ENCODE measurements around the gene CXCL12. TPM values are rescaled to one million over a fixed set of nuclear protein-coding genes. Genes with fewer than 3 reads are reported as not detected.
A peak's percentile ranks its signal among the peaks of the same experiment; 100 is the strongest.

The CXCL12 gene
- total and polyA plus RNA-seq, 5 donors: 102 to 154 (median 114) TPM

- intact Hi-C loops (cut with DNase I): loop anchor here in 1 of 4 donors (10.0 kb wide), 1 partner anchor 471 kb away; no protein-coding TSS in a partner anchor
- no peak for ATAC-seq
- 98% methylated on average over 5 of the region's 5 CpGs for WGBS
Measured at GRCh38 chr10:44393834-44394547, 9.1 kb upstream of the CXCL12 start.

GRCh38 chr10:44393051-44393630 lies 8.2 kb upstream of the CXCL12 start:
- H3K27ac ChIP-seq (ENCODE audit: low read length): no peak overlapping the region
- ATAC-seq (no peak), DNase-seq (no peak)
- no peak overlapping the region for H3K4me3 ChIP-seq (ENCODE audit: low read length)
- intact Hi-C loops (cut with DNase I): loop anchor here in 1 of 4 donors (10.0 kb wide), 1 partner anchor 472 kb away; no protein-coding TSS in a partner anchor
- no peaks in the 10 kb centered on the region for H3K9me3 ChIP-seq (ENCODE audit: control insufficient read depth, low read length)
- 78% methylated on average over 7 of the region's 7 CpGs for WGBS
- H3K27me3 ChIP-seq (ENCODE audit: control insufficient read depth, insufficient read depth): no peaks in the 10 kb centered on the region
- no peaks in the 10 kb centered on the region for H3K4me1 ChIP-seq (ENCODE audit: control insufficient read depth, insufficient read depth, low read length)

More at GRCh38 chr10:44393834-44394547, 9.1 kb upstream of the CXCL12 start:
- no peaks in the 10 kb centered on the region for H3K9me3 ChIP-seq (ENCODE audit: control insufficient read depth, low read length)
- H3K4me1 ChIP-seq (ENCODE audit: control insufficient read depth, insufficient read depth, low read length): no peaks in the 10 kb centered on the region
- no peak overlapping the region for H3K27ac ChIP-seq (ENCODE audit: low read length)
- no peak overlapping the region for H3K4me3 ChIP-seq (ENCODE audit: low read length)
- peak in 1 of 3 donors; percentile 38 for DNase-seq
- no peaks in the 10 kb centered on the region for H3K27me3 ChIP-seq (ENCODE audit: control insufficient read depth, insufficient read depth)

GRCh38 chr10:44392420-44392819 lies 7.5 kb upstream of the CXCL12 start:
- WGBS: 97% methylated on average over 3 of the region's 3 CpGs
- Histone ChIP-seq H3K9me3 (ENCODE audit: control insufficient read depth, low read length) (no peaks in the 10 kb centered on the region), H3K4me3 (ENCODE audit: low read length) (no peak overlapping the region), H3K27me3 (ENCODE audit: control insufficient read depth, insufficient read depth) (no peaks in the 10 kb centered on the region), H3K27ac (ENCODE audit: low read length) (no peak overlapping the region), H3K4me1 (ENCODE audit: control insufficient read depth, insufficient read depth, low read length) (no peaks in the 10 kb centered on the region)
- ATAC-seq (no peak), DNase-seq (no peak)
- intact Hi-C loops (cut with DNase I): loop anchor here in 1 of 4 donors (10.0 kb wide), 1 partner anchor 472 kb away; no protein-coding TSS in a partner anchor

GRCh38 chr10:44391981-44392380 lies 7.1 kb upstream of the CXCL12 start:
- H3K27ac ChIP-seq (ENCODE audit: low read length): no peak overlapping the region
- H3K9me3 ChIP-seq (ENCODE audit: control insufficient read depth, low read length): no peaks in the 10 kb centered on the region
- intact Hi-C loops (cut with DNase I): loop anchor here in 1 of 4 donors (10.0 kb wide), 1 partner anchor 473 kb away; no protein-coding TSS in a partner anchor
- H3K27me3 ChIP-seq (ENCODE audit: control insufficient read depth, insufficient read depth): no peaks in the 10 kb centered on the region
- 100% methylated on average over 2 of the region's 2 CpGs for WGBS
- H3K4me1 ChIP-seq (ENCODE audit: control insufficient read depth, insufficient read depth, low read length): no peaks in the 10 kb centered on the region
- DNase-seq (no peak), ATAC-seq (no peak)
- no peak overlapping the region for H3K4me3 ChIP-seq (ENCODE audit: low read length)

- ATAC-seq (no peak), DNase-seq (no peak)
- H3K27ac ChIP-seq (ENCODE audit: low read length): no peak overlapping the region
- no peak overlapping the region for H3K4me3 ChIP-seq (ENCODE audit: low read length)
- intact Hi-C loops (cut with DNase I): loop anchor here in 1 of 4 donors (10.0 kb wide), 1 partner anchor 474 kb away; no protein-coding TSS in a partner anchor
- H3K4me1 ChIP-seq (ENCODE audit: control insufficient read depth, insufficient read depth, low read length): no peaks in the 10 kb centered on the region
- no peaks in the 10 kb centered on the region for H3K9me3 ChIP-seq (ENCODE audit: control insufficient read depth, low read length)
- H3K27me3 ChIP-seq (ENCODE audit: control insufficient read depth, insufficient read depth): no peaks in the 10 kb centered on the region
- 88% methylated on average over 3 of the region's 3 CpGs for WGBS
Measured at GRCh38 chr10:44390585-44391072, 5.7 kb upstream of the CXCL12 start.

GRCh38 chr10:44389556-44389955 lies 4.7 kb upstream of the CXCL12 start:
- no peaks in the 10 kb centered on the region for H3K27me3 ChIP-seq (ENCODE audit: control insufficient read depth, insufficient read depth)
- no peak overlapping the region for H3K4me3 ChIP-seq (ENCODE audit: low read length)
- 45% methylated on average over 2 of the region's 2 CpGs for WGBS
- no peak for DNase-seq
- no peaks in the 10 kb centered on the region for H3K9me3 ChIP-seq (ENCODE audit: control insufficient read depth, low read length)
- ATAC-seq: no peak
- intact Hi-C loops (cut with DNase I): loop anchor here (2.0 to 10.0 kb wide), 6 partner anchors 75 to 717 kb away; no protein-coding TSS in a partner anchor
- H3K27ac ChIP-seq (ENCODE audit: low read length): no peak overlapping the region
- H3K4me1 ChIP-seq (ENCODE audit: control insufficient read depth, insufficient read depth, low read length): no peaks in the 10 kb centered on the region

GRCh38 chr10:44389150-44389549 lies 4.3 kb upstream of the CXCL12 start:
- DNase-seq: peak; percentile 64 to 84 (median 76)
- Histone ChIP-seq H3K4me3 (ENCODE audit: low read length) (no peak overlapping the region), H3K9me3 (ENCODE audit: control insufficient read depth, low read length) (no peaks in the 10 kb centered on the region), H3K27ac (ENCODE audit: low read length) (no peak overlapping the region), H3K27me3 (ENCODE audit: control insufficient read depth, insufficient read depth) (no peaks in the 10 kb centered on the region), H3K4me1 (ENCODE audit: control insufficient read depth, insufficient read depth, low read length) (no peaks in the 10 kb centered on the region)
- peak in 1 of 2 donors; percentile 22 for ATAC-seq
- intact Hi-C loops (cut with DNase I): loop anchor here (2.0 to 10.0 kb wide), 6 partner anchors 74 to 717 kb away; no protein-coding TSS in a partner anchor
- WGBS: 32% methylated on average over 4 of the region's 4 CpGs

GRCh38 chr10:44388641-44389040 lies 3.7 kb upstream of the CXCL12 start:
- DNase-seq (peak in 1 of 3 donors; percentile 36), ATAC-seq (no peak)
- H3K27ac ChIP-seq (ENCODE audit: low read length): no peak overlapping the region
- H3K4me3 ChIP-seq (ENCODE audit: low read length): no peak overlapping the region
- intact Hi-C loops (cut with DNase I): loop anchor here (2.0 to 10.0 kb wide), 6 partner anchors 74 to 716 kb away; no protein-coding TSS in a partner anchor
- no peaks in the 10 kb centered on the region for H3K27me3 ChIP-seq (ENCODE audit: control insufficient read depth, insufficient read depth)
- no peaks in the 10 kb centered on the region for H3K9me3 ChIP-seq (ENCODE audit: control insufficient read depth, low read length)
- H3K4me1 ChIP-seq (ENCODE audit: control insufficient read depth, insufficient read depth, low read length): no peaks in the 10 kb centered on the region
- whole genome bisulfite sequencing: 92% methylated on average over 6 of the region's 6 CpGs

GRCh38 chr10:44387853-44388251 lies 3.0 kb upstream of the CXCL12 start:
- no peaks in the 10 kb centered on the region for H3K9me3 ChIP-seq (ENCODE audit: control insufficient read depth, low read length)
- no peak overlapping the region for H3K27ac ChIP-seq (ENCODE audit: low read length)
- H3K27me3 ChIP-seq (ENCODE audit: control insufficient read depth, insufficient read depth): no peaks in the 10 kb centered on the region
- ATAC-seq: no peak
- no peaks in the 10 kb centered on the region for H3K4me1 ChIP-seq (ENCODE audit: control insufficient read depth, insufficient read depth, low read length)
- peak in 1 of 3 donors; percentile 38 for DNase-seq
- intact Hi-C loops (cut with DNase I): loop anchor here (2.0 to 10.0 kb wide), 8 partner anchors 73 to 717 kb away; no protein-coding TSS in a partner anchor
- H3K4me3 ChIP-seq (ENCODE audit: low read length): no peak overlapping the region
- 94% methylated on average over 7 of the region's 7 CpGs for whole genome bisulfite sequencing

- no peaks in the 10 kb centered on the region for H3K27me3 ChIP-seq (ENCODE audit: control insufficient read depth, insufficient read depth)
- ATAC-seq (peak; percentile 82 to 89), DNase-seq (peak; percentile 75 to 91 (median 89))
- 3% methylated on average over 35 of the region's 35 CpGs for WGBS
- no peaks in the 10 kb centered on the region for H3K4me1 ChIP-seq (ENCODE audit: control insufficient read depth, insufficient read depth, low read length)
- no peaks in the 10 kb centered on the region for H3K9me3 ChIP-seq (ENCODE audit: control insufficient read depth, low read length)
- H3K27ac ChIP-seq (ENCODE audit: low read length): no peak overlapping the region
- intact Hi-C loops (cut with DNase I): loop anchor here (2.0 to 10.0 kb wide), 7 partner anchors 72 to 716 kb away; no protein-coding TSS in a partner anchor
- H3K4me3 ChIP-seq (ENCODE audit: low read length): no peak overlapping the region
Measured at GRCh38 chr10:44386546-44387052, 1.7 kb upstream of the CXCL12 start.
